ENCODE results near the gene CTSZ.

CTSZ gene

GRCh38 chr20:58981628-58982364 lies 25.3 kb downstream of the CTSZ start:
- TF ChIP-seq SNAI2 (CRISPR knock-in tag; IDR thresholded peaks at IDR 0.05) = no peak
- TF ChIP-seq TOX (CRISPR knock-in tag; IDR thresholded peaks at IDR 0.05; ENCODE audit: borderline replicate concordance) = no peak
- no peak for TF ChIP-seq ZFP3 (CRISPR knock-in tag; IDR thresholded peaks at IDR 0.05)
- no peak for TF ChIP-seq ZC3H10 (CRISPR knock-in tag; IDR thresholded peaks at IDR 0.05)
- TF ChIP-seq TCF4 (CRISPR knock-in tag; IDR thresholded peaks at IDR 0.05; ENCODE audit: borderline replicate concordance) = no peak
- no peak for TF ChIP-seq PATZ1 (CRISPR knock-in tag; IDR thresholded peaks at IDR 0.05; ENCODE audit: borderline replicate concordance)
- no peak for TF ChIP-seq CSDC2 (CRISPR knock-in tag; IDR thresholded peaks at IDR 0.05)
- TF ChIP-seq, protein P1, sequence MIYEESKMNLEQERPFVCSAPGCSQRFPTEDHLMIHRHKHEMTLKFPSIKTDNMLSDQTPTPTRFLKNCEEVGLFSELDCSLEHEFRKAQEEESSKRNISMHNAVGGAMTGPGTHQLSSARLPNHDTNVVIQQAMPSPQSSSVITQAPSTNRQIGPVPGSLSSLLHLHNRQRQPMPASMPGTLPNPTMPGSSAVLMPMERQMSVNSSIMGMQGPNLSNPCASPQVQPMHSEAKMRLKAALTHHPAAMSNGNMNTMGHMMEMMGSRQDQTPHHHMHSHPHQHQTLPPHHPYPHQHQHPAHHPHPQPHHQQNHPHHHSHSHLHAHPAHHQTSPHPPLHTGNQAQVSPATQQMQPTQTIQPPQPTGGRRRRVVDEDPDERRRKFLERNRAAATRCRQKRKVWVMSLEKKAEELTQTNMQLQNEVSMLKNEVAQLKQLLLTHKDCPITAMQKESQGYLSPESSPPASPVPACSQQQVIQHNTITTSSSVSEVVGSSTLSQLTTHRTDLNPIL (CRISPR knock-in tag; IDR thresholded peaks at IDR 0.05; ENCODE audit: low read depth) = no peak
- TF ChIP-seq, protein P2, sequence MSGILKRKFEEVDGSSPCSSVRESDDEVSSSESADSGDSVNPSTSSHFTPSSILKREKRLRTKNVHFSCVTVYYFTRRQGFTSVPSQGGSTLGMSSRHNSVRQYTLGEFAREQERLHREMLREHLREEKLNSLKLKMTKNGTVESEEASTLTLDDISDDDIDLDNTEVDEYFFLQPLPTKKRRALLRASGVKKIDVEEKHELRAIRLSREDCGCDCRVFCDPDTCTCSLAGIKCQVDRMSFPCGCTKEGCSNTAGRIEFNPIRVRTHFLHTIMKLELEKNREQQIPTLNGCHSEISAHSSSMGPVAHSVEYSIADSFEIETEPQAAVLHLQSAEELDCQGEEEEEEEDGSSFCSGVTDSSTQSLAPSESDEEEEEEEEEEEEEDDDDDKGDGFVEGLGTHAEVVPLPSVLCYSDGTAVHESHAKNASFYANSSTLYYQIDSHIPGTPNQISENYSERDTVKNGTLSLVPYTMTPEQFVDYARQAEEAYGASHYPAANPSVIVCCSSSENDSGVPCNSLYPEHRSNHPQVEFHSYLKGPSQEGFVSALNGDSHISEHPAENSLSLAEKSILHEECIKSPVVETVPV (CRISPR knock-in tag; IDR thresholded peaks at IDR 0.05) = no peak
- no peak for TF ChIP-seq ZFP30 (CRISPR knock-in tag; IDR thresholded peaks at IDR 0.05)
- peak; percentile 48 for ATAC-seq

GRCh38 chr20:58980711-58981627 lies 26.1 kb downstream of the CTSZ start, which contains the start of gene NELFCD:
TSS of gene NELFCD (plus strand) at chr20:58981256. CDS start at chr20:58981310, 54 bp downstream.
- TF ChIP-seq ZNF70 (CRISPR knock-in tag; IDR thresholded peaks at IDR 0.05) = 0 out of 2 replicates have a peak, but pooled peaks have one; percentile 35
- TF ChIP-seq OSR1 (CRISPR knock-in tag; IDR thresholded peaks at IDR 0.05) = no peak
- TF ChIP-seq GLIS3 (CRISPR knock-in tag; IDR thresholded peaks at IDR 0.05) = no peak
- TF ChIP-seq, protein P3, sequence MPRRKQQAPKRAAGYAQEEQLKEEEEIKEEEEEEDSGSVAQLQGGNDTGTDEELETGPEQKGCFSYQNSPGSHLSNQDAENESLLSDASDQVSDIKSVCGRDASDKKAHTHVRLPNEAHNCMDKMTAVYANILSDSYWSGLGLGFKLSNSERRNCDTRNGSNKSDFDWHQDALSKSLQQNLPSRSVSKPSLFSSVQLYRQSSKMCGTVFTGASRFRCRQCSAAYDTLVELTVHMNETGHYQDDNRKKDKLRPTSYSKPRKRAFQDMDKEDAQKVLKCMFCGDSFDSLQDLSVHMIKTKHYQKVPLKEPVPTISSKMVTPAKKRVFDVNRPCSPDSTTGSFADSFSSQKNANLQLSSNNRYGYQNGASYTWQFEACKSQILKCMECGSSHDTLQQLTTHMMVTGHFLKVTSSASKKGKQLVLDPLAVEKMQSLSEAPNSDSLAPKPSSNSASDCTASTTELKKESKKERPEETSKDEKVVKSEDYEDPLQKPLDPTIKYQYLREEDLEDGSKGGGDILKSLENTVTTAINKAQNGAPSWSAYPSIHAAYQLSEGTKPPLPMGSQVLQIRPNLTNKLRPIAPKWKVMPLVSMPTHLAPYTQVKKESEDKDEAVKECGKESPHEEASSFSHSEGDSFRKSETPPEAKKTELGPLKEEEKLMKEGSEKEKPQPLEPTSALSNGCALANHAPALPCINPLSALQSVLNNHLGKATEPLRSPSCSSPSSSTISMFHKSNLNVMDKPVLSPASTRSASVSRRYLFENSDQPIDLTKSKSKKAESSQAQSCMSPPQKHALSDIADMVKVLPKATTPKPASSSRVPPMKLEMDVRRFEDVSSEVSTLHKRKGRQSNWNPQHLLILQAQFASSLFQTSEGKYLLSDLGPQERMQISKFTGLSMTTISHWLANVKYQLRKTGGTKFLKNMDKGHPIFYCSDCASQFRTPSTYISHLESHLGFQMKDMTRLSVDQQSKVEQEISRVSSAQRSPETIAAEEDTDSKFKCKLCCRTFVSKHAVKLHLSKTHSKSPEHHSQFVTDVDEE (CRISPR knock-in tag; IDR thresholded peaks at IDR 0.05) = 0 out of 2 replicates have a peak, but pooled peaks have one; percentile 28
- peak; percentile 73; the same call in 1 of the 2 replicates for TF ChIP-seq CSDC2 (CRISPR knock-in tag; IDR thresholded peaks at IDR 0.05)
- ATAC-seq = peak; percentile 88

DNA sequence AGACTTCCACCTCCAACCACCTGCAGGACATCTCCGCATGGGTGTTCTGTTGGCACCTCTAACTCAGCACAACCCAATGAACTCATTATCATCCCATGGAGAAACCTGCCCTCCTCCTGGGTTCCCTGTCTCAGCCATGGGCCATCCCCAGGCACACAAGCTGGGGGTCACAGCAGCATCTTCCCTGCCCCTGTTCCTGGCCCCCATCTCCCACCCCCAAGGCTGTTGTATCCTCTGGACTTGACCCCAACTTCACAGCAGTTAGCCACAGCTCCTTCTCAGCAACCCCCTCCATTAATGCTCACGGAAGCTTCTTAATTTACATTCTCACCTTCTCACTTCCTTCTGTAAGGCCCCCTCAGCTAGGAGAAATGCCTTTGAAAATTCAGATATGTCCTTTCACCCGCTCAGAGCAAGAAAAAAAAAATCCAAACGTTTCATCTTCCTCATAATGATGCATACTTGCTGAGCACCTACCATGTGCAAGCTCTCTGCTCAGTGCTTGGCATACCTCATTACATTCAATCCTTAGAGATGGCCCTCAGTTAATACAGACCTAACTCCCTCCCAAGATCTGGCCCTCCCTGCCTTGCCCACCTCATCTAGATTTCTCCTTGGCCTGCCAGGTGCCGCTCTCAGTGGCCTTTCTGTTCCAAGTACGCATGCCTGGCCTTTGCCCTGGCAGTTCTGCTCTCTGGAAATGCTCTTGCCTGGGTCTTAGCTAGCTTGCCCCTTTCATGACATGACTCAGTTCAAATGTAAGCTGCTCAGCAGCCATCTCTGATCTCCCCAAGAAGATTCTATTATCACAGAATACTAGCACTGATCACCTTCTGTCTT lies 28.5 kb downstream of the CTSZ start:
- no peak for ATAC-seq
- TF ChIP-seq SNAI2 (CRISPR knock-in tag; IDR thresholded peaks at IDR 0.05) (no peak), ZFP30 (CRISPR knock-in tag; IDR thresholded peaks at IDR 0.05) (no peak), PATZ1 (CRISPR knock-in tag; IDR thresholded peaks at IDR 0.05; ENCODE audit: borderline replicate concordance) (no peak), GLIS3 (CRISPR knock-in tag; IDR thresholded peaks at IDR 0.05) (no peak), ZFP3 (CRISPR knock-in tag; IDR thresholded peaks at IDR 0.05) (no peak), ZNF70 (CRISPR knock-in tag; IDR thresholded peaks at IDR 0.05) (no peak), ISL1 (CRISPR knock-in tag; IDR thresholded peaks at IDR 0.05) (no peak), ZNF565 (CRISPR knock-in tag; conservative IDR thresholded peaks at IDR 0.05; ENCODE audit: low read depth) (no peak), OSR1 (CRISPR knock-in tag; IDR thresholded peaks at IDR 0.05) (no peak), BACH2 (CRISPR knock-in tag; IDR thresholded peaks at IDR 0.05; ENCODE audit: borderline replicate concordance) (no peak)
- TF ChIP-seq, protein P2 (CRISPR knock-in tag; IDR thresholded peaks at IDR 0.05) = no peak
- TF ChIP-seq, protein P4, sequence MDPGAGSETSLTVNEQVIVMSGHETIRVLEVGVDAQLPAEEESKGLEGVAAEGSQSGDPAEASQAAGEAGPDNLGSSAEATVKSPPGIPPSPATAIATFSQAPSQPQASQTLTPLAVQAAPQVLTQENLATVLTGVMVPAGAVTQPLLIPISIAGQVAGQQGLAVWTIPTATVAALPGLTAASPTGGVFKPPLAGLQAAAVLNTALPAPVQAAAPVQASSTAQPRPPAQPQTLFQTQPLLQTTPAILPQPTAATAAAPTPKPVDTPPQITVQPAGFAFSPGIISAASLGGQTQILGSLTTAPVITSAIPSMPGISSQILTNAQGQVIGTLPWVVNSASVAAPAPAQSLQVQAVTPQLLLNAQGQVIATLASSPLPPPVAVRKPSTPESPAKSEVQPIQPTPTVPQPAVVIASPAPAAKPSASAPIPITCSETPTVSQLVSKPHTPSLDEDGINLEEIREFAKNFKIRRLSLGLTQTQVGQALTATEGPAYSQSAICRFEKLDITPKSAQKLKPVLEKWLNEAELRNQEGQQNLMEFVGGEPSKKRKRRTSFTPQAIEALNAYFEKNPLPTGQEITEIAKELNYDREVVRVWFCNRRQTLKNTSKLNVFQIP (CRISPR knock-in tag; IDR thresholded peaks at IDR 0.05; ENCODE audit: borderline replicate concordance, low read depth) = no peak

Measured in SK-N-SH treated with all-trans-retinoic acid at 6 μM for 48 hours (cell line).